GM18511 (cell line): ENCODE results near the gene G2E3.
A peak's percentile ranks its signal among the peaks of the same experiment; 100 is the strongest.
"Not testable (repeated sequence)": the region's sequence is repeated elsewhere in the genome, so short reads cannot be mapped to it uniquely, and the experiment has no call there.

Experiments used
- ATAC-seq: cut with Tn5 transposase; IDR thresholded peaks from one replicate; pipeline ENCODE4 v1.9.1; 2021; ENCODE audit warnings: mild to moderate bottlenecking, moderate library complexity; ENCODE audit not compliant: unreplicated experiment

Gene G2E3

DNA sequence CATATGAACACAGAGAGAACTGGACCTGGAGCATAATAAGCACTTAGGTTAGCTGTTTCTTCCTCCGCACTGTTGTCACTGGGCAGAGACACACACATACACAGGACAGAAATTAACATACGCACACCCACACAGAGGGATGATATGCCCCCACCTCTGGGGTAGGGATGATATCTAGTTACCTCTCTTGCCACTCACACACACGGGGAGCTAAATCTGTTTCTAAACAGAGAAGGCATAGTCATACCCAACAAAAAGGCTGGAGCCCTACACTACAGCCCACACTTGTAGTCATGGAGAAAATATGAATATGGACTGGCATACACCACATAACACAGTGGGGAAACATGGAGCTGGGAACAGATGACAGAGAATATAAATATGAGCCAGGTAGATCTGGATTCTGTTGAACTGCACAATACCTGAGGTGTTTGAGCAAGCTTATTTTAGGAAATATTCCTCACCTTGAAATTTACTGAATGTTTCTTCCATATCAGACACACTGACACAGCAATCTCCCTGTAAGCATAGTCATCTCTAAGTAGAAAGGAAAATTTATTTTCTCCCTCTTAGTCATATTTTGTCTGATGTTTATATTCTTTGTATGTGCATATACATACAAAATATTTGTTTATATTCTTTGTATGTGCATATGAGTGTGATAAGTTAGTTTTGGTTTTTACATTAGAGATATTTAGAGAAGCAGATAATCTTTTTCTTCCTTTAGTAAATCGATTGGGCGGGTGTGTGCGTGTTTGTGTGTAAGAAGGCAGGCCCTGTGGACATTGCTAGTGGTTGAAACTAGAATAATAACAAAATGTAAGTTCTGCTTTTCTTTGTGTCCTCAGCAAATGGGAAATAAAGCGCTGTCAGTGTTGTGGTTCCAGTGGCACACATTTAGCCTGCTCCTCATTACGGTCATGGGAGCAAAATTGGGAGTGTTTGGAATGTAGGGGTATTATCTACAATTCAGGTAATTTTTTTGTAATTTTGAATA is 42.3 kb downstream of the G2E3 start:
- ATAC-seq, result no peak

- no peak for ATAC-seq
Observed at GRCh38 chr14:30603402-30603801, 44.4 kb downstream of the G2E3 start.

GRCh38 chr14:30604696-30605095 is 45.7 kb downstream of the G2E3 start:
- ATAC-seq, result not testable (repeated sequence)

- no peak for ATAC-seq
Observed at GRCh38 chr14:30607156-30607780, 48.3 kb downstream of the G2E3 start.

DNA sequence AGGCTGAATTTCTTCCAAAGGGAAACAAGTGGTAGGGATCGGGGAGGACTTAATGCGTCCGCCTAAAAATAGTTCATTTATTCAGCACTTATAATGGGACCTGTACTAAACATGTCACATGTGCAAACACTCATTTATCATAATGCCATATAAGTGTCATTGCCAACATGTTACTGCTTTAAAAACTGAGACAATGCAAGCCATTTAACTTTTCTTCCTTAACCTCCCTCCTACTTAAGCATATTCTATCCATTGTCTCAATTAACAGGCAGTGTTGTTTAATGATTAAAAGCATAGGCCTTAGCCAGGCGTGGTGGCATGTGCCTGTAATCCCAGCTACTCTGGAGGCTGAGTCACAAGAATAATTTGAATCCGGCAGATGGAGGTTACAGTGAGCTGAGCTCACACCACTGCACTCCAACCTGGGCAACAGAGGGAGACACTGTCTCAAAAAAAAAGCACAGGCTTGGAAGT is 49.6 kb downstream of the G2E3 start:
- no peak for ATAC-seq

DNA sequence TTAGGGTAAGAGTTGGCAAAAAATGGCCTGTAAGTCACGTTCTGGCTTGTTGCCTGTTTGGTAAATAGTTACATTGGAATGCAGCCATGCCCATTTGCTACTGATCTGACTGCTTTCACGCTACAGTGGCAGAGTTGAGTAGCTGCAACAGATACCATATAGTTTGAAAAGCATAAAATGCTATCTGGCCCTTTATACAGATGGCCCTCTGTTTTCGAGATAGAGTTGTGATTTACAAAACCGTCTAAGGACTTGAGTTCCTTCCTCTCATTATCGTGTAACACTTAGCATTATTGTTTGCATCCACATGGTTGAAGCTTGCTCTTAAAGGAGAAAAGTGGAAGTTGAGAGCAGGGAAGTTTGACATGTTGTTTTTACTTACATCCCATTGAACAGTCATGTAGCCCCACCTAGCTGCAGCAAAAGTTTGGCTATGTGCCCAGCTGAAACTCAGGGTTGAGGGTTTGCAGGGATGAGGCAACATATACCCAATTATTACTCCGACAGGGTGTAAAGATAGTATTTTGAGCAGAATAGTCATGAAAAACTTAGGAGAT is 51.9 kb downstream of the G2E3 start:
- no peak for ATAC-seq

DNA sequence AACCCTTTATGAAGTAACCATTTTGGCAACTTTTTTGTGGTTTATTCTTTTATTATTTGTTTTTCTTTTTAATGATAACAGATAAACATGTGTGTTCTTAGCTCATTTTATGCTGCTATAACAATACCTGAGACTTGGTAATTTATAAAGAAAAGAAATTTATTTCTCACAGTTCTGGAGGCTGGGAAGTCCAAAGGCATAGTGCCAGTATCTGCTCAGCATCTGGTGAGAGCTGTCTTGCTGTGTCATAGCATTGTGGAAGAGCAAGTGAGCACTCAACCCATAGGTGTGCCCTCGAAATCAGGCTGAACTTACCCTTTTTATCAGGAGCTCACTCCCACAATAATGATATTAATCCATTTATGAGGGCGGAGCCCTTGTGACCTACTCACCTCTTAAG is 55.2 kb downstream of the G2E3 start:
- ATAC-seq, result no peak

DNA sequence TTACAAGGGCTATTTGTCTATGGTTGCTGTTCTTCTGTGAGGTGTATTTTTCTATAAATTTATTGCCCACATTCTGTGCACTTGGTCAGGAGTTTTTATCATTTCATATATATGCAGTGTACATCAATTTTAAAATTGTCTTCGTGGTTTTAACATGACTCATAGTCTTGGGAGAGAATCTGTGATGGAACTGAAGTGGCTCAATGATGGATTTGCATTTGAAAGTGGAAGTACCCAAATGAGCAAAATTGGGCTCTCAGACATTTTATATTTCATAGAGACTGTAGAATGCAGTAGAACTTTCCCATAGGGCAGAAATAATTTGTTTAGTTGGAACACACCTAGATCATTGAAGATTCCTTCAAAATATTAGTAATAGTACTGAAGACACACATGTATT is 61.2 kb downstream of the G2E3 start:
- ATAC-seq, result peak; percentile 47

- peak; percentile 8 for ATAC-seq
Observed at GRCh38 chr14:30621354-30621939, 62.5 kb downstream of the G2E3 start.

DNA sequence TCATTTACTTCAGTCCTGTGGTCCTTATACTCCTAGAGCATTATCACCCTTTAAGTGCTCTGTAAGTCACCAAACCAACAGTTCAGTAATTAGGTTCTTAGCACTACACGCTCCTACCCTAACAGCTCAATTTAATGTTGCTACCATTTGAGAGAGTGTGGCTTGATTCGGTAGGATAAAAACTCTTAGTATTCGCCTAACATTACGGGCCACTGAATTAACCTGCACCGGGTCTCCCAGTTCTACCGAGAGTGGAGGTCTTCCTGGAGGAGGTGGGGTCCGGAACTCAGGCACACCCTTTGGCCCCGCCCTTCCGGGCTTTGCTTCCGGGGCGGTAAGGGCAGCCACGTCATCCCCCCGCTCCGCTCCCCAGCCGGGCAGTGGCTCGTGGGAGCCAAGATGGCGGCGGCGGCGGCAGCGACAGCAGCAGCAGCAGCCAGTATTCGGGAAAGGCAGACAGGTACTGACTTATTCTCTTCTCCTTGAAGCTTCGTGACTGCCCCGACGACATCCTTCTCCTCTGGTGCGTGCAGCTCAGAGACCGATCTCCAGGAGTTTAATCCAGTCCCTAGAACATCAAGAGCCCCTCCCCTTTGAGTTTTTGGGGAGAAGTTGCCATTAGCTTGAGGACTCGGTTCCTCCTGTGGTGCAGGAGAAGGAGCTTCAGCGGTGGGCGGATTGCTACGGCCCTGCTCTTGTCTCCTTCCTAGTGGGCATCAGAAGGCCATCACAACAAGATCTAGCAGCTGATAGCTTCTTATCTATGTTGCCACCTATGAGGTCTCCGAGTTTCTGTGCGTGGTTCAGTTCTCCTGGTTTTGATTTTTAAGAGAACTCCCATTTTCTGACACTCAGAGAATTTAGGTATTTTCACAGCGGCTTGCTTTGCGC is 63.2 kb downstream of the G2E3 start, which contains the start of gene SCFD1:
TSS of gene SCFD1 (plus strand) at position 380 of the 891 bp plus-strand sequence. CDS start at position 400, 20 bp downstream.
- ATAC-seq, result peak; percentile 93

GRCh38 chr14:30623412-30624131 is 64.6 kb downstream of the G2E3 start:
- ATAC-seq, result no peak

DNA sequence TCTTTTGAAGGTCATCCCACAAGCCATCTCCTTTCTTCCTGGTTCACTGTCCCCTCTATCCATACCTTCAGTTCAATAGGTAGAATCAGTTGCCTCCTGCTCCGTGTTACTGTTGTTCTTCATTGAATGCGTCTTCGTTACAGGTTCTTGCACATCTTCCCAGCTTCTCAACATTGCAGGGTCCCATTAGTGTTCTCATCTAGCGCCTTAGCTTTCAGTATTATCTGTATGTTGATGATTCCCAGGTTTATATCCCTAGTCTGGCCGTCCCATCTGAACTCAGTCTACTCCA is 65.1 kb downstream of the G2E3 start:
- no peak for ATAC-seq

DNA sequence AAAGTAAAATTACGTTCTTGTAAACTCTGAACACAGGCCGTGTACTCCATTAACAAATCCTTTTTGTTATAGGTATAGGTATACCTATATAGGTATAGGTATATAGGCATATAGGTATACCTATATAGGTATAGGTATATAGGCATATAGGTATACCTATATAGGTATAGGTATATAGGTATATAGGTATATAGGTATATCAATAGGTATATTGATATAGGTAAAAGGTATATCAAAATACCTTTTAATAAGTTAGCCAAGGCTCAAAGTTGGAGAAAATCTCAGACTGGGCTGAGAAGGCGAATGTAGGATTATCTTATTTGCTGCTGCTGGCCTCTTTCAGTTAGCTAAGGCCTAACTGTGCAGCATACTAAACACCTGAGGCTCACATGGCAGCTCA is 66.6 kb downstream of the G2E3 start:
- ATAC-seq, result no peak

- not testable (repeated sequence) for ATAC-seq
Observed at GRCh38 chr14:30629432-30629831, 70.5 kb downstream of the G2E3 start.

GRCh38 chr14:30630248-30630647 is 71.3 kb downstream of the G2E3 start:
- no peak for ATAC-seq

DNA sequence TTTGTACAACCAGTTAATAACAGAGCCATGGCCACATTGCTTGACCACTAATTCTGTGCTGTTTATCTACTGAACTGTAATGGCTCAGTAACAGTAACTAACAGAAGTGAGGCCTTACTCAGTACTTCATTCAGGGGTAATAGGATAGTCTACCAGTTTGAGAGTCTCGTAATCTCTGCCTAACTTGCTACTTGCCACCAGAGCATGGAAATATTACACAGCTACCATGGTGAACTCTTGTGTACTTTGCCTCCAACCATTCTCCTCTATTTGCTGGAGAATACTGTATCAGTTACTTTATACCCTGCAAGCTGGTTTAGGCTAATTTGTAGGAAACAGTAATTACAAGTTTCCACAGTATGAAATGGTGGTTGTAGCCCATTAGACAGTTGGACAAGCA is 73.8 kb downstream of the G2E3 start:
- no peak for ATAC-seq

DNA sequence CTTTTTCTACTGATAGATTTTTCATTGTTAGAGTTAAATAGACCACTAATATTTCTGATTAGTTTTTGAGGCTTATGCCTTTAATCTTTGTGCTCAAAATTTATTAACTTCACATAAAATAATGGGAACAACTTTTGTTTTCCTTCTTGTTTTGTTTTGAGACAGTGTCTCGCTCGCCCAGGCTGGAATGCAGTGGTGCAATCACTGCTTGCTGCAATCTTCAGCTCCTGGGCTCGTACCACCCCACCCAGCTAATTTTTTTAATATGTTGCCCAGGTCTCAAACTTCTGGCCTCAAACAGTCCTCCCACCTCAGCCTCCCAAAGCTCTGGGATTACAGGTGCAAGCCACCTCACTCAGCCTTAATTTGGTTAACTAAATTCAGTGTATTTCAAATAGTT is 80.0 kb downstream of the G2E3 start:
- ATAC-seq, result no peak

DNA sequence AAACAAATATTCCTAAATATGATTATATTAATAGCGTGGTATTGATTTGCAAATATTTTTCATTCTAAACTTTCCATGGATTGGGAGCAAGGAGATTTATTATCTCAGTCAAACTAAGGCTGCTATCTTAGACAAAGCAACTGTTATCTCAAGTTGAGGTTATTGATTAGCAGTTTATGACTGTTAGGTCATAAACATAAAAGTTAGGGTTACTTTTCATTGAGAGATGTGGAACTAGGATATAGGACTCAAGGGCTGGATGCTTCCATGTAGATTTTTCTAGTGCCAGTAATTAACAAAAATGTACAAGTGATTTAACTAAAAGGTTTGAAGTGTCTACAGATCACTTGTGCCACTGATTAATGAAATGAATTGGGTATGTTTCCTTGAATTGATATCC is 82.2 kb downstream of the G2E3 start:
- no peak for ATAC-seq

DNA sequence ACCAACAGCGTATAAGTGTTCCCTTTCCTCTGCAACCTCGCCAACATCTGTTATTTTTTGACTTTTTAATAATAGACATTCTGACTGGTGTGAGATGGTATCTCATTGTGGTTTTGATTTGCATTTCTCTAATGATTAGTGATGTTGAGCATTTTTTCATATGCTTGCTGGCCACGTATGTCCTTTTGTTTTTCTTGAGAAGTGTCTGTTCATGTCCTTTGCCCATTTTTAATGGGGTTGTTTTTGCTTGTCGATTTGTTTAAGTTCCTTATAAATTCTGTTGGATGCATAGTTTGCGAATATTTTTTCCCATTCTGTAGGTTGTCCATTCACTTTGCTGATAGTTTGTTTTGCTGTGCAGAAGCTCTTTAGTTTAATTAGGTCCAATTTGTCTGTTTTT is 85.5 kb downstream of the G2E3 start:
- not testable (repeated sequence) for ATAC-seq

- ATAC-seq, result no peak
Observed at GRCh38 chr14:30645600-30645999, 86.6 kb downstream of the G2E3 start.
